Glutamatergic neuron (in vitro differentiated cells): Measurements from ENCODE around the gene LOXL4. TPM values are rescaled to one million over a fixed set of nuclear protein-coding genes. Genes with fewer than 3 reads are reported as not detected.
A peak's percentile ranks its signal among the peaks of the same experiment; 100 is the strongest.

Experiments
- DNase-seq: peaks from one replicate; pipeline ENCODE4 v3.0.0; 2022
- H3K27ac Mint-ChIP-seq: one replicate; pipeline ENCODE4 v1.8.0; 2020; ENCODE audit warnings: mild to moderate bottlenecking, mixed read lengths, inconsistent platforms; ENCODE audit not compliant: unreplicated experiment
- H3K27me3 Mint-ChIP-seq: one replicate; pipeline ENCODE4 v1.8.0; 2020; ENCODE audit warnings: mild to moderate bottlenecking, moderate library complexity, mixed read lengths, inconsistent platforms; ENCODE audit not compliant: unreplicated experiment
- H3K36me3 Mint-ChIP-seq: one replicate; pipeline ENCODE4 v1.8.0; 2020; ENCODE audit warnings: mild to moderate bottlenecking, mixed read lengths, inconsistent platforms; ENCODE audit not compliant: unreplicated experiment
- H3K4me1 Mint-ChIP-seq: one replicate; pipeline ENCODE4 v1.8.0; 2020; ENCODE audit warnings: mild to moderate bottlenecking, low read depth, mixed read lengths, inconsistent platforms; ENCODE audit not compliant: unreplicated experiment
- H3K4me3 Mint-ChIP-seq: one replicate; pipeline ENCODE4 v1.8.0; 2020; ENCODE audit warnings: mild to moderate bottlenecking, mixed read lengths, inconsistent platforms; ENCODE audit not compliant: unreplicated experiment
- H3K9me3 Mint-ChIP-seq: one replicate; pipeline ENCODE4 v1.8.0; 2020; ENCODE audit warnings: mild to moderate bottlenecking, moderate library complexity, mixed read lengths, inconsistent platforms; ENCODE audit not compliant: unreplicated experiment
- CTCF ChIP-seq: fragments of 200-600 bp; sonication (generic); IDR thresholded peaks from one replicate; pipeline ENCODE4 v1.5.0; 2021; ENCODE audit not compliant: partially characterized antibody, unreplicated experiment
- total RNA-seq: library from RNA; stranded (reverse); fragmentation: NEBNext Ultra II Directional; extraction: Animal tissue kit (Norgen Biotek cat#: 25700); gene quantifications from one replicate; pipeline ENCODE4 v1.2.1, GENCODE V29; 2021; ENCODE audit not compliant: unreplicated experiment

LOXL4 gene
- total RNA-seq, 1 donor from 2014 or later: 6.1 TPM

DNA sequence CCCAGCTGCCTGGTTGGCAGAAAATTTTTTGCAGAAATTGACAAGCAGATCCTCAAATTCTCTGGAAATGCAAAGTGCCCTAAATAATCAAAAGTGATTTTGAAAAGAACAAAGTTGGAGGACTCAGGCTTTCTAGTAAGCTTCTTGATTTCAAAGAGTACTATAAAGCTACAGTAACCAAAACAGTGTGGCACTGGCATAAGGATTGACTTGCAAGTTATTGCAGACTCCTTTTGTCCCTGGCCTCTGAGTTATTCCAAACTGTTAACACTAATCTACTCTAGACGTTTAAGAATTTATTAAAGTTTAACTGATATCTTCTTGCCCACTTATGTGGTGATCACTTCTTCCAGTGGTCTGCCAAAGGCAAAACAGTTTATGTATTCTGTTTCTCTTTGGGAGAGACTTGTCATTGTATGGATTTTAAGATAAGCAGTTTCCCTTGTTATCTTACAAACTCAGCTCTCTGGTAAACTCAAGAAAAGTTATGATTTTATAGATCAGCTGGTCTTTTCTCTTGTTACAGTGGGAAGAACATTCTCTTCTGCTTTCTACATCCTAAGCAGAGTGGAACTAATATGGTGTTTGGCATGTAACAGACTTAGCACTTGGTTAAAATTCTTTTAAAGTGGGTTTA, 41.4 kb downstream of the LOXL4 start:
- Mint-ChIP-seq H3K4me1 (peaks cover 6% of the 10 kb centered on the region), H3K36me3 (peaks cover 5% of the 10 kb centered on the region), H3K4me3 (no peak overlapping the region), H3K27ac (no peak overlapping the region), H3K9me3 (peaks cover 6% of the 10 kb centered on the region), H3K27me3 (no peaks in the 10 kb centered on the region)
- DNase-seq: no peak
- TF ChIP-seq CTCF: no peak

DNA sequence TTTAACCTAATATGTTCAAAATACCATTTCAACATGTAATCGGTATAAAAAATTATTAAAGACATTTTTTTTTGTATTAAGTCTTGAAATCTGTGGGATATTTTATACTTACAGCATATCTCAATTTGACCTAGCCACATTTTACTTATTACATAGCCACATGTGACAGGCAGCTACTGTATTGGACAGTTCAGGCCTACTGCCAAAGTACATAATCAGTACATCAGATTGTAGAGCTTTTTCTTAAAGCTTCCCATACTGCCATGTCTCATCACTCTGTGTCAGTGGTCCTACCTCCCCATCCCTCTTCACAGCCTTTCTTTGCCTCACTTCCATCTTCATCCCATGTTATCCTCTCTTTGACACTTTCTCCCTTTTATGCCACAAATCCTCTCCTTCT, 43.0 kb downstream of the LOXL4 start:
- H3K27ac Mint-ChIP-seq: no peak overlapping the region
- no peak overlapping the region for H3K4me3 Mint-ChIP-seq
- DNase-seq: no peak
- H3K4me1 Mint-ChIP-seq: peaks cover 6% of the 10 kb centered on the region
- no peaks in the 10 kb centered on the region for H3K27me3 Mint-ChIP-seq
- H3K36me3 Mint-ChIP-seq: peaks cover 5% of the 10 kb centered on the region
- no peak for TF ChIP-seq CTCF
- peaks cover 6% of the 10 kb centered on the region for H3K9me3 Mint-ChIP-seq

GRCh38 chr10:98224509-98224908, 43.5 kb downstream of the LOXL4 start:
- no peaks in the 10 kb centered on the region for H3K27me3 Mint-ChIP-seq
- H3K9me3 Mint-ChIP-seq: peaks cover 6% of the 10 kb centered on the region
- no peak for DNase-seq
- TF ChIP-seq CTCF: no peak
- peaks cover 6% of the 10 kb centered on the region for H3K4me1 Mint-ChIP-seq
- peaks cover 9% of the 10 kb centered on the region for H3K36me3 Mint-ChIP-seq
- no peak overlapping the region for H3K4me3 Mint-ChIP-seq
- no peak overlapping the region for H3K27ac Mint-ChIP-seq

- Mint-ChIP-seq H3K27me3 (no peaks in the 10 kb centered on the region), H3K27ac (peak overlapping the region; percentile 6), H3K36me3 (peaks cover 11% of the 10 kb centered on the region), H3K4me3 (no peak overlapping the region), H3K9me3 (peaks cover 2% of the 10 kb centered on the region), H3K4me1 (peaks cover 6% of the 10 kb centered on the region)
- no peak for TF ChIP-seq CTCF
- no peak for DNase-seq
Observed at GRCh38 chr10:98223874-98224273, 44.1 kb downstream of the LOXL4 start.

- peaks cover 11% of the 10 kb centered on the region for H3K36me3 Mint-ChIP-seq
- TF ChIP-seq CTCF: no peak
- no peaks in the 10 kb centered on the region for H3K27me3 Mint-ChIP-seq
- no peak for DNase-seq
- H3K9me3 Mint-ChIP-seq: no peaks in the 10 kb centered on the region
- no peak overlapping the region for H3K4me3 Mint-ChIP-seq
- H3K27ac Mint-ChIP-seq: no peak overlapping the region
- no peaks in the 10 kb centered on the region for H3K4me1 Mint-ChIP-seq
Observed at GRCh38 chr10:98217801-98218200, 50.2 kb downstream of the LOXL4 start.
